Retinal pigment epithelial cell (primary cell): ENCODE results near the gene SLC44A3.

Experiments used
- DNase-seq: peaks from one replicate; pipeline ENCODE4 v3.0.0-alpha.2; 2010; ENCODE audit warnings: low read depth
- H3K4me3 ChIP-seq: 2 replicates; pipeline ENCODE4 v1.5.1; 2011; ENCODE audit warnings: mild to moderate bottlenecking, low read length, control low read depth, moderate library complexity
- TF ChIP-seq, protein P1 (sequence below): conservative IDR thresholded peaks from 2 replicates; pipeline ENCODE4 v1.5.1; 2011; ENCODE audit warnings: low read depth, low read length, control low read depth, inconsistent platforms

The SLC44A3 gene

DNA sequence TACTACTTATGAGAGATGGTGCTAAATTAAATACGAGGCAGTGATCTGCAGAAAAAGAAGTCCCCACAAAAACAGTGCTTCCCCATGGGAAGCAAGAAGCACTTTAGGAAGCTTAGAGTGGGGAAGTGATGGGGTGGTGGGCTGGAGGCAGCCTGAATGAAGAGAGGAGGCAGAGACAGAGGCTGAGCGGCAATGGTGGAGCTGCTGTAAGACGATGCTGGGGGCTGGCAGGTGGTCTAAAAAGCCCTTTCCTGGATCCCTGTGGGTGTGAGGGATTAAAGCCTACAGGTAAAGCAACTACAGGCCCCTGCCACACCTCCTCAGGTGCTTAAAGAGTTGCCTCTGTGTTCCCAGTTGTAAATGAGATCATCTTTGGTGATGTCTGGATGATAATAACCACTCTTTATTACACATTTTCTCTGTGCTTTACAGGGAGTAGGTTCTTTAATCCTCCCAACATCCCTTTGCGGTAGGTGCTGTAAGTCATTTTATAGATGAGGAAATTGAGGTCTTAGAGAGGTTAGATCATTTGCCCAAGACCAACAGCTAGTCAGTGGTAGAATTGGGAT lies 67.5 kb downstream of the SLC44A3 start:
- TF ChIP-seq, protein P1, sequence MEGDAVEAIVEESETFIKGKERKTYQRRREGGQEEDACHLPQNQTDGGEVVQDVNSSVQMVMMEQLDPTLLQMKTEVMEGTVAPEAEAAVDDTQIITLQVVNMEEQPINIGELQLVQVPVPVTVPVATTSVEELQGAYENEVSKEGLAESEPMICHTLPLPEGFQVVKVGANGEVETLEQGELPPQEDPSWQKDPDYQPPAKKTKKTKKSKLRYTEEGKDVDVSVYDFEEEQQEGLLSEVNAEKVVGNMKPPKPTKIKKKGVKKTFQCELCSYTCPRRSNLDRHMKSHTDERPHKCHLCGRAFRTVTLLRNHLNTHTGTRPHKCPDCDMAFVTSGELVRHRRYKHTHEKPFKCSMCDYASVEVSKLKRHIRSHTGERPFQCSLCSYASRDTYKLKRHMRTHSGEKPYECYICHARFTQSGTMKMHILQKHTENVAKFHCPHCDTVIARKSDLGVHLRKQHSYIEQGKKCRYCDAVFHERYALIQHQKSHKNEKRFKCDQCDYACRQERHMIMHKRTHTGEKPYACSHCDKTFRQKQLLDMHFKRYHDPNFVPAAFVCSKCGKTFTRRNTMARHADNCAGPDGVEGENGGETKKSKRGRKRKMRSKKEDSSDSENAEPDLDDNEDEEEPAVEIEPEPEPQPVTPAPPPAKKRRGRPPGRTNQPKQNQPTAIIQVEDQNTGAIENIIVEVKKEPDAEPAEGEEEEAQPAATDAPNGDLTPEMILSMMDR, result no peak
- H3K4me3 ChIP-seq, result no peak overlapping the region
- DNase-seq, result no peak

DNA sequence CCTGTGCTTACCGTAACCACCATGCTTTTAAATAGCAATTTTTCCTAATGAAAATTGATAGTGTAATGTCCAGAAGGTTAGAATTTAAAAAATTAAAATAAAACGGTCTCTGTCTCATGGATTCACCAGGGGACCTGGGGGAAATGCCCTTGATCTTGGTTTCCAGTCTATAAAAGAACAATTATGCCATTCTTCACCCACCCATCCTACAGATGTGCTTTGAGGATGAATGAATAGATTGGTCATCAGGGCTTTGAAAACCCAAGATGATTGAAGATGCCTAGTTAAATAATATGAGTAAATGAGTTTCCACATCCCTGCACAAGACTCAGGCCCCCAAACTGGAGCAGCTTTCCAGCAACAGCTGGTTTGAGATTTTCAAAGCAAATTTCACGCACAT lies 68.0 kb downstream of the SLC44A3 start:
- no peak for DNase-seq
- no peak overlapping the region for H3K4me3 ChIP-seq
- TF ChIP-seq, protein P1, result no peak

DNA sequence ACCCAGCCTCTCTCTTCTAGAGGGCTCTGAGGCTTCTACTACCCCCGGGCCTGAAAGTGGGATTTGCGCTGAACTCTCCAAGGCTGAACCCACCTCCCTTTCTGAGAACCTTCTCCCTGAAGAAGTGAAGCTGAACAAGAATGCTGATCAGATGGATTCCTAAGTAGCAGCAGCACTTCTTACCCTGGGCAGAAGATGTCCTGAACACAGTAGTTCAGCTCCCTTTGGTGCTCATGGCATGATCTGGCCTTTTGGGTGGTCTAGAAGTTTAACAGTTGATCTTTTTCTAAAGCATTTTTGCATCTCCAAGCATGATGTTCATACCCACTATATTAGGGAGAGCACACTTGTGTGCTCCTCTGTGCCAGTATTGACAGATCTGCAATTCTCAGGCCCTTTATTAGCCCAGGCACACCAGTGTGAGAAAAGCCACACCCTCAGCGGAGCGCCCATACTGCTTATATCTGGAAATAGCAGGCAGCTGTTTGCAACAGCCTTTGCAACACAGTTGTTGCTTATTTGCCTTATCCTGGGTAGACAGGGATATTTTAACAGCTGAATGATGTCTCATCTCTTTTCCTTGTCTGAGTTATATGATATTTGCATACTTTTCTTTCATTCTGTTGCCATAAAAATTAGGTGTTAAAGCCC lies 72.6 kb downstream of the SLC44A3 start:
- TF ChIP-seq, protein P1, result no peak
- H3K4me3 ChIP-seq, result no peak overlapping the region
- no peak for DNase-seq

DNA sequence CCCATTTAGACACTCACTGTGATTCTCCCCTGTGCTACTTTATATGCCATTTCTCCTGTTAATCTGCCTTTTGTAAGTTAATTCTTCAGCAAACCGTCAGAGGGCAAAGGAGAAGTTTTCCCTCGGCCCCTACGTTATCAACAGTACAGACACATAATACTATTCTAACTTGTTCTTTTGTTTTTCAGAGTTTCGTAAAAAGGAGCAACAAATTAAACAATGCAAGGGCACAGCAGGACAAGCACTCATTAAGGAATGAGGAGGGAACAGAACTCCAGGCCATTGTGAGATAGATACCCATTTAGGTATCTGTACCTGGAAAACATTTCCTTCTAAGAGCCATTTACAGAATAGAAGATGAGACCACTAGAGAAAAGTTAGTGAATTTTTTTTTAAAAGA lies 74.5 kb downstream of the SLC44A3 start:
- TF ChIP-seq, protein P1, result no peak
- no peak overlapping the region for H3K4me3 ChIP-seq
- DNase-seq, result no peak

DNA sequence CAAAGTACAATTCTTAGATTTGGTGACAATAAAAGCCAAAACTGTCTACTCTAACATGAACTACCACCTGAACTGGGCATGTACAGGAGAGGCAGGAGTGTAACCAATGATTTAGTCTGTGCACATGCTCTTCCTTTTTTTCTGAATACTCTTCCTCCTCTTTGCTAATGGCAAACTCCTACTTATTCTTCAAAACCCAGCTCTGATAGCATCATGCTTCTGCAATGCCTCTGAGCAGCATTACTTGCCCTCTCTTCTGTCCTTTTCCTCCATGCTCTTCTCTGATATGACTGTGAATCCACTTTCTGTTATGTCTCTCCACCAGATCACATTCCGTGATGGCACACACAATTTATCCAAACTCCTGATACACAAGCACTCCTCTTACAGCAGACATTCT lies 75.4 kb downstream of the SLC44A3 start:
- TF ChIP-seq, protein P1, result no peak
- DNase-seq, result no peak
- H3K4me3 ChIP-seq, result no peak overlapping the region

DNA sequence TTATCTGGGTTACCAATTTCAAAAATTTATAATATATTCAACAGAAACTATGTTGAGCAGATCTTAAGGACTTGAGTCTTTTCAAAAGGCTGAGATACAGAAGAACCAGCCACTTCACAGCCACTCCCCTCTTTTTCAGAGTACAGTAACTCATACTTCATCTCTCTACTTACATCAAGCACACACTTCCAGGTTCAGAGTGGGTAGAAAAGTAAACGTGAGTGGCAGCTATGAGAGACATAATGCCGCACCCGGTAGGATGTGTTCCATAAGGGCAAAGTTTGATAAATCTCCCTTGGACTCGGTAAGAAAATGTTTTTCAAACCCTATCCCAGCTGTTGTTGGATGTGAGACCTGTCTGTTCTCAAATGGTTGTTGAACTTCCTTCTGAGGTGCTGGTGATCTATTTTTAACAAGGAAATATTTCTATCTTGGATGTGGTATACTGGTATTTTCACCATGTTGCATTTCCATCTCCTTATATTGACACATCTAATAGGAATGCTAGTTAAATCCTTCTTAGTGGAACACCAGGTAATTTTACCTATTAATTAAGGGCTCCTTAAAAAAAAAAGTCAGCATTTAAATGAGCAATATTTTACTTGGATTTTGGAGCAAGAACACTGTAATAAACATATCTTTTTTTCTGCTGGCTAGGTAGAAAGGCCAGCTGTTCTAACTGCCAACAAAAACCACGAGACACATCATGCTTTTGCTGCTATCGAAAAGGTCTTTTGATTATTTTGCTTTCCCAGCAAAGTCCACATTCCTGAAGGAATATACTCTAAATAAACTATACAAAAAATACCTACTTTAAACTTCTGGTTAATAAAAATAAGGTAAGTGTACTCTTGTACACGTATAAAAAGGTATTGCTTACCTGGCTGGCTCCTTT lies 78.6 kb downstream of the SLC44A3 start:
- DNase-seq, result no peak
- H3K4me3 ChIP-seq, result no peak overlapping the region
- TF ChIP-seq, protein P1, result no peak

DNA sequence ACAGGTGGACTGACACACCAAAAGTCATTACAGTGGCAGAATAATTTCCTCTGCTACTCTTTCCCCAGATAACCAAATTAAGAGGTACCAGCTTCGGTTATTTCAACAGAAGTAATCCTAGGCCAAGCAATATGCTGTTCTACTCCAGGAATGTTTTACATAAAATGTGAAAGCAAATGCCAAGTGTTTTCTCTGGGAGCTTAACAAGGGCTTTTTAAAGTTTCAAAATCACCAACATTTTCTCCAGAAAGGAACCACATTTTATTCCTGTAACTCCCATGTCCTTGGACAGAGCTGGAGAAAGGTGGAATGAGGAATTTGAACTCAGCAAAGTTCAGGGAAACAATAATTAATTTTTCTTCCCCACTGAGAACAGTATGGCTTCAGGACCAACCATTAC lies 79.6 kb downstream of the SLC44A3 start:
- TF ChIP-seq, protein P1, result no peak
- no peak overlapping the region for H3K4me3 ChIP-seq
- no peak for DNase-seq
